Ascending aorta (tissue), 2 donors: ENCODE data around the gene POMT2. TPM values are rescaled to one million over a fixed set of nuclear protein-coding genes. Genes with fewer than 3 reads are reported as not detected.
A peak's percentile ranks its signal among the peaks of the same experiment; 100 is the strongest.

Experiments used
- DNase-seq, 2 donors: peaks; one replicate each; pipeline ENCODE4 v3.0.0-alpha.2; 2019; ENCODE audit warnings: low spot score in 2 of 2
- H3K27ac ChIP-seq, 2 donors: fragments of 200-600 bp; sonication (generic); one replicate each; pipeline ENCODE4 v1.5.1; 2016 to 2017; ENCODE audit warnings: mild to moderate bottlenecking in 1 of 2
- H3K27me3 ChIP-seq: fragments of 200-600 bp; sonication (generic); one replicate; pipeline ENCODE4 v1.5.1; 2017
- H3K36me3 ChIP-seq, 2 donors: fragments of 200-600 bp; sonication (generic); one replicate each; pipeline ENCODE4 v1.5.1; 2016
- H3K4me1 ChIP-seq, 2 donors: fragments of 200-600 bp; sonication (generic); one replicate each; pipeline ENCODE4 v1.5.1; 2016 to 2017; ENCODE audit warnings: mild to moderate bottlenecking in 1 of 2
- H3K4me3 ChIP-seq, 2 donors: fragments of 200-600 bp; sonication (generic); one replicate each; pipeline ENCODE4 v1.5.1; 2016 to 2017; ENCODE audit warnings: mild to moderate bottlenecking in 1 of 2
- H3K9me3 ChIP-seq, 2 donors: fragments of 200-600 bp; sonication (generic); one replicate each; pipeline ENCODE4 v1.5.1; 2016
- intact Hi-C: fragments of 100-400 bp; cut with DNase I; formaldehyde crosslinking; loops from one replicate; pipeline ENCODE4 v1.15.1; 2023
- total RNA-seq: library from RNA; depleted of rRNA; stranded (reverse); fragments of >200 nt; gene quantifications from one replicate; pipeline ENCODE4 v1.1.0, GENCODE V29; 2016
- TF ChIP-seq, protein P1 (sequence below), 3 experiments: fragments of 200-600 bp in 2 of 3; fragments of 450-650 bp in 1 of 3; sonication (generic) in 2 of 3; IDR thresholded peaks; one replicate each; pipeline ENCODE4 v1.5.1; 2016 to 2019; ENCODE audit warnings: antibody characterized with exemption in 3 of 3, mild to moderate bottlenecking in 1 of 3, moderate library complexity in 1 of 3

The POMT2 gene
- total RNA-seq, 1 donor from 2014 or later = 28.4 TPM

DNA sequence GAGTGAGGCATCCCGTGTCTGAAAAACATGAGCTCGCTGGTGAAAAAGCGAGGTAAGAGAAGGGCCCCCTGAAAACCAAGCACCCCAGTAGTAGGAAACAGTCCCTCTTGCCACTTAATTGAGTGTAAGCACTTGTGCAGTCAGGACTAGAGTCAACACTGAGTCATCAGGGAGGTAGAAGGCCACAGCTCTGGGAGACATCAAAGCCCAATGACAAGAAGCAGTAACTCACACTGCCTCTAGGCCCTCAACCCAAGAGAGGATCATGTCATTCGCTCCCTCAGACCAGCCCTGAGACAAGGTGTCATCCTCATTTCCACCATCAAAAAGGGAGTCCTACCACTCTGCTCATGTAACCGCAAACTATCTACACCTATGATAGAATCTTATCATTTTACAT lies 17.8 kb downstream of the POMT2 start:
- no peaks in the 10 kb centered on the region for H3K27me3 ChIP-seq
- no peak for DNase-seq
- intact Hi-C loops = no loop called here
- H3K4me3 ChIP-seq = no peak overlapping the region
- H3K4me1 ChIP-seq = peaks cover 3 to 6% of the 10 kb centered on the region in 2 donors
- TF ChIP-seq, protein P1, sequence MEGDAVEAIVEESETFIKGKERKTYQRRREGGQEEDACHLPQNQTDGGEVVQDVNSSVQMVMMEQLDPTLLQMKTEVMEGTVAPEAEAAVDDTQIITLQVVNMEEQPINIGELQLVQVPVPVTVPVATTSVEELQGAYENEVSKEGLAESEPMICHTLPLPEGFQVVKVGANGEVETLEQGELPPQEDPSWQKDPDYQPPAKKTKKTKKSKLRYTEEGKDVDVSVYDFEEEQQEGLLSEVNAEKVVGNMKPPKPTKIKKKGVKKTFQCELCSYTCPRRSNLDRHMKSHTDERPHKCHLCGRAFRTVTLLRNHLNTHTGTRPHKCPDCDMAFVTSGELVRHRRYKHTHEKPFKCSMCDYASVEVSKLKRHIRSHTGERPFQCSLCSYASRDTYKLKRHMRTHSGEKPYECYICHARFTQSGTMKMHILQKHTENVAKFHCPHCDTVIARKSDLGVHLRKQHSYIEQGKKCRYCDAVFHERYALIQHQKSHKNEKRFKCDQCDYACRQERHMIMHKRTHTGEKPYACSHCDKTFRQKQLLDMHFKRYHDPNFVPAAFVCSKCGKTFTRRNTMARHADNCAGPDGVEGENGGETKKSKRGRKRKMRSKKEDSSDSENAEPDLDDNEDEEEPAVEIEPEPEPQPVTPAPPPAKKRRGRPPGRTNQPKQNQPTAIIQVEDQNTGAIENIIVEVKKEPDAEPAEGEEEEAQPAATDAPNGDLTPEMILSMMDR (IDR thresholded peaks at IDR 0.05) = no peak
- peaks cover 7 to 51% of the 10 kb centered on the region in 2 donors for H3K36me3 ChIP-seq
- H3K27ac ChIP-seq = no peak overlapping the region
- H3K9me3 ChIP-seq = no peaks in the 10 kb centered on the region

GRCh38 chr14:77301103-77301502 lies 19.6 kb downstream of the POMT2 start:
- peaks cover 13 to 67% of the 10 kb centered on the region in 2 donors for H3K36me3 ChIP-seq
- no peaks in the 10 kb centered on the region for H3K9me3 ChIP-seq
- H3K4me1 ChIP-seq = no peaks in the 10 kb centered on the region
- no peaks in the 10 kb centered on the region for H3K27me3 ChIP-seq
- H3K27ac ChIP-seq = no peak overlapping the region
- H3K4me3 ChIP-seq = no peak overlapping the region
- TF ChIP-seq, protein P1 (IDR thresholded peaks at IDR 0.05) = peak; percentile 39 to 52 (median 42)
- peak in 1 of 2 donors; percentile 74 for DNase-seq
- intact Hi-C loops = no loop called here

DNA sequence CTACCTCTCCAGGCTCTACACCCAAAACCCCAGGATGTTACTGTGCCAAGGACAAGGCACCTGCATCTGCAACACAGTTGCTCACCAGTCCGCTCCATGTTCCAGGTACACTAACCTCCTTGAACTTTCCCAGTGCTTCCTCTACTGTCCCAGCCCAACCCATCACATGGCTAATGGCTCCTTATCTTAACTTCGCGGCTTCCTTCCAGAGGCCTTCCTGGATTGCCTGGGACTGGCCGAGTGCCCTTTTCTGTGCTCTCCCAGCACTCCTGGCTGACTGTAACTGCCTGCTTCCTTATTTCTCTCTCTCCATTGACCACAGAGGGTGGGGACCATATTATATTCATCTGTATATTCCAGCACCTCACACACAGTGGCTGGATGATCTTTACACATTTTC lies 20.9 kb downstream of the POMT2 start:
- Histone ChIP-seq H3K9me3 (no peaks in the 10 kb centered on the region), H3K4me3 (no peak overlapping the region), H3K36me3 (peaks cover 19 to 62% of the 10 kb centered on the region in 2 donors), H3K4me1 (no peaks in the 10 kb centered on the region), H3K27ac (no peak overlapping the region), H3K27me3 (no peaks in the 10 kb centered on the region)
- intact Hi-C loops = no loop called here
- DNase-seq = no peak
- TF ChIP-seq, protein P1 (IDR thresholded peaks at IDR 0.05) = no peak

DNA sequence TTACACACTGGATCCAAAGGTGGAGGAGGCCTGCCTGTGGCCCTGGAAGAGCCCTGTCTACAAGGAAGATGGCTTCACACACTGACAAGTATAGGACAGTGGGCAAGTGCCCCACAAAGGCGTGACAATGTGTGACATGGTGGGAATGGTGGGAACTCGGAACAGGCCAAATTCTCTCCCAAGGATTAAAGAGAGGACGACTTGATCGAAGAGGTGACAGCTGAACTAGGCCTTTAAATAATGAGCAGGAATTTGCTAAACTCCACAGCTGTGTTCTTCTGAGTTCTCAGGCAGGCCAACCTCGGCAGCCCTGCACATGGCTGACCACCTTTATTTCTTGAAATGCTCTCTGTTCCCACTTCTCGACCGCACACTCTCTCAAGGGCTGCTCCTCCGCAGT lies 23.8 kb downstream of the POMT2 start:
- H3K4me3 ChIP-seq = no peak overlapping the region
- H3K36me3 ChIP-seq = peaks cover 28 to 62% of the 10 kb centered on the region in 2 donors
- no peaks in the 10 kb centered on the region for H3K27me3 ChIP-seq
- no peak for DNase-seq
- intact Hi-C loops = no loop called here
- no peaks in the 10 kb centered on the region for H3K9me3 ChIP-seq
- TF ChIP-seq, protein P1 (IDR thresholded peaks at IDR 0.05) = no peak
- H3K27ac ChIP-seq = no peak overlapping the region
- H3K4me1 ChIP-seq = no peaks in the 10 kb centered on the region

GRCh38 chr14:77296155-77296554 lies 24.5 kb downstream of the POMT2 start:
- intact Hi-C loops = no loop called here
- DNase-seq = no peak

More at GRCh38 chr14:77296155-77296554, 24.5 kb downstream of the POMT2 start:
- no peaks in the 10 kb centered on the region for H3K9me3 ChIP-seq
- H3K4me3 ChIP-seq = no peak overlapping the region
- TF ChIP-seq, protein P1 (IDR thresholded peaks at IDR 0.05) = no peak
- peaks cover 28 to 67% of the 10 kb centered on the region in 2 donors for H3K36me3 ChIP-seq
- no peaks in the 10 kb centered on the region for H3K27me3 ChIP-seq
- no peaks in the 10 kb centered on the region for H3K4me1 ChIP-seq
- no peak overlapping the region for H3K27ac ChIP-seq
